ENCODE results near the gene MRPS27. TPM values are rescaled to one million over a fixed set of nuclear protein-coding genes. Genes with fewer than 3 reads are reported as not detected.

MRPS27 gene
- total RNA-seq, 4 donors from 2014 or later: 14.3 to 34.7 (median 27.9) TPM

- in situ Hi-C loops (cut with MboI; ENCODE audit: low pct_ligation_motif_present in 1 of 4, low pct_unique_long_range_greater_than_20kb in 1 of 4, low sequenced_read_pairs in 3 of 4): loop anchor here in 3 of 4 donors (10.0 to 25.0 kb wide), 2 partner anchors 172 to 459 kb away; partner anchors contain the start of gene TNPO1 (in 2 of the 3)
- no peaks in the 10 kb centered on the region for H3K27me3 ChIP-seq
- no peak overlapping the region for H3K4me3 ChIP-seq
- TF ChIP-seq CTCF (IDR thresholded peaks at IDR 0.05) (no peak), EP300 (IDR thresholded peaks at IDR 0.05; ENCODE audit: low read depth) (no peak), POLR2A (IDR thresholded peaks at IDR 0.05) (no peak), POLR2AphosphoS5 (IDR thresholded peaks at IDR 0.05) (no peak)
- intact Hi-C loops (cut with DNase I; ENCODE audit: low total_unique reads): no loop called here
- no peaks in the 10 kb centered on the region for H3K9me3 ChIP-seq
- no peak for DNase-seq
- H3K27ac ChIP-seq: no peak overlapping the region
- H3K4me1 ChIP-seq: no peaks in the 10 kb centered on the region
- no peaks in the 10 kb centered on the region for H3K36me3 ChIP-seq
These were observed 33.0 kb upstream of the MRPS27 start for GRCh38 chr5:72353046-72353445.

- TF ChIP-seq CTCF (IDR thresholded peaks at IDR 0.05) (no peak), POLR2AphosphoS5 (IDR thresholded peaks at IDR 0.05) (no peak), POLR2A (IDR thresholded peaks at IDR 0.05) (no peak), EP300 (IDR thresholded peaks at IDR 0.05; ENCODE audit: low read depth) (no peak)
- no peak for DNase-seq
- Histone ChIP-seq H3K9me3 (no peaks in the 10 kb centered on the region), H3K36me3 (no peaks in the 10 kb centered on the region), H3K27ac (no peak overlapping the region), H3K27me3 (no peaks in the 10 kb centered on the region), H3K4me3 (no peak overlapping the region), H3K4me1 (no peaks in the 10 kb centered on the region)
- intact Hi-C loops (cut with DNase I; ENCODE audit: low total_unique reads): no loop called here
- WGBS, 2 donors (ENCODE audit: low coverage in 1 of 2): 89 to 100% methylated on average over 1 of the region's 1 CpG
- in situ Hi-C loops (cut with MboI; ENCODE audit: low pct_ligation_motif_present in 1 of 4, low pct_unique_long_range_greater_than_20kb in 1 of 4, low sequenced_read_pairs in 3 of 4): loop anchor here in 3 of 4 donors (10.0 to 25.0 kb wide), 2 partner anchors 172 to 460 kb away; partner anchors contain the start of gene TNPO1 (in 2 of the 3)
These were observed 32.6 kb upstream of the MRPS27 start for GRCh38 chr5:72352616-72353015.

- in situ Hi-C loops (cut with MboI; ENCODE audit: low pct_ligation_motif_present in 1 of 4, low pct_unique_long_range_greater_than_20kb in 1 of 4, low sequenced_read_pairs in 3 of 4): loop anchor here in 3 of 4 donors (10.0 to 25.0 kb wide), 2 partner anchors 173 to 461 kb away; partner anchors contain the start of gene TNPO1 (in 2 of the 3)
- H3K4me1 ChIP-seq: no peaks in the 10 kb centered on the region
- no peaks in the 10 kb centered on the region for H3K27me3 ChIP-seq
- no peak overlapping the region for H3K4me3 ChIP-seq
- H3K27ac ChIP-seq: no peak overlapping the region
- intact Hi-C loops (cut with DNase I; ENCODE audit: low total_unique reads): no loop called here
- WGBS, 2 donors (ENCODE audit: low coverage in 1 of 2): 88 to 90% methylated on average over 2 of the region's 2 CpGs
- no peaks in the 10 kb centered on the region for H3K9me3 ChIP-seq
- no peaks in the 10 kb centered on the region for H3K36me3 ChIP-seq
- DNase-seq: no peak
- TF ChIP-seq EP300 (IDR thresholded peaks at IDR 0.05; ENCODE audit: low read depth): no peak
- no peak for TF ChIP-seq POLR2AphosphoS5 (IDR thresholded peaks at IDR 0.05)
- no peak for TF ChIP-seq CTCF (IDR thresholded peaks at IDR 0.05)
- TF ChIP-seq POLR2A (IDR thresholded peaks at IDR 0.05): no peak
These were observed 31.3 kb upstream of the MRPS27 start for GRCh38 chr5:72351376-72351775.

GRCh38 chr5:72347801-72348308 lies 27.8 kb upstream of the MRPS27 start:
- H3K4me1 ChIP-seq: no peaks in the 10 kb centered on the region
- no peak for DNase-seq
- no peaks in the 10 kb centered on the region for H3K27me3 ChIP-seq
- no peaks in the 10 kb centered on the region for H3K36me3 ChIP-seq
- TF ChIP-seq CTCF (IDR thresholded peaks at IDR 0.05) (no peak), POLR2AphosphoS5 (IDR thresholded peaks at IDR 0.05) (no peak), POLR2A (IDR thresholded peaks at IDR 0.05) (no peak), EP300 (IDR thresholded peaks at IDR 0.05; ENCODE audit: low read depth) (no peak)
- intact Hi-C loops (cut with DNase I; ENCODE audit: low total_unique reads) (no loop called here), in situ Hi-C loops (cut with MboI; ENCODE audit: low pct_ligation_motif_present in 1 of 4, low pct_unique_long_range_greater_than_20kb in 1 of 4, low sequenced_read_pairs in 3 of 4) (no loop called here)
- no peak overlapping the region for H3K4me3 ChIP-seq
- H3K27ac ChIP-seq: no peak overlapping the region
- no peaks in the 10 kb centered on the region for H3K9me3 ChIP-seq
- WGBS, 2 donors (ENCODE audit: low coverage in 1 of 2): 79 to 83% methylated on average over 4 of the region's 4 CpGs

Measured in transverse colon (tissue), 4 donors.